Mucosa of descending colon (tissue), 3 donors: ENCODE measurements around the gene HCFC1. TPM values are rescaled to one million over a fixed set of nuclear protein-coding genes. Genes with fewer than 3 reads are reported as not detected.

ENCODE experiments used
- ATAC-seq: fragments of 200-7000 bp; cut with Tn5 transposase; one replicate; pipeline ENCODE4 v1.9.1; 2020; ENCODE audit warnings: mild to moderate bottlenecking, moderate library complexity
- DNase-seq, 3 donors: peaks; one replicate each; pipeline ENCODE4 v3.0.0-alpha.2; 2020
- H3K36me3 ChIP-seq: fragments of 200-600 bp; one replicate; pipeline ENCODE4 v1.8.0; 2021; ENCODE audit warnings: low read depth, mild to moderate bottlenecking
- H3K4me1 ChIP-seq: fragments of 200-600 bp; one replicate; pipeline ENCODE4 v1.8.0; 2021; ENCODE audit warnings: low read depth, mild to moderate bottlenecking
- H3K4me3 ChIP-seq: fragments of 200-600 bp; one replicate; pipeline ENCODE4 v1.8.0; 2021; ENCODE audit warnings: mild to moderate bottlenecking
- H3K9me3 ChIP-seq: fragments of 200-600 bp; one replicate; pipeline ENCODE4 v1.8.0; 2021; ENCODE audit warnings: mild to moderate bottlenecking
- CTCF ChIP-seq: fragments of 200-600 bp; IDR thresholded peaks from one replicate; pipeline ENCODE4 v1.8.0; 2022; ENCODE audit warnings: antibody characterized with exemption, mild to moderate bottlenecking
- intact Hi-C, 2 donors: fragments of 100-400 bp; cut with DNase I in 1 of 2; cut with micrococcal nuclease in 1 of 2; formaldehyde crosslinking; loops; one replicate each; pipeline versions ENCODE4 v1.11.0 to v1.11.1; 2022; cut with DNase I, micrococcal nuclease
- total RNA-seq, 3 donors: library from RNA; stranded (reverse); fragmentation: NEBNext Ultra II Directional in 2 of 3; extraction: Animal tissue kit (Norgen Biotek cat#: 25700) in 2 of 3; gene quantifications; one replicate each; pipeline versions ENCODE4 v1.2.1 to v1.2.4, GENCODE V29; 2021 to 2023
- donor health status: DM: no; HTN: no; CAD: no; lungs with moderate emphysema.
- donor health status: DM: no; HTN: no; CAD: no.
- donor health status: DM: no; HTN: yes; CAD: no.

HCFC1 gene
- total RNA-seq, 3 donors from 2014 or later, result 36.3 to 56.5 (median 48.2) TPM

DNA sequence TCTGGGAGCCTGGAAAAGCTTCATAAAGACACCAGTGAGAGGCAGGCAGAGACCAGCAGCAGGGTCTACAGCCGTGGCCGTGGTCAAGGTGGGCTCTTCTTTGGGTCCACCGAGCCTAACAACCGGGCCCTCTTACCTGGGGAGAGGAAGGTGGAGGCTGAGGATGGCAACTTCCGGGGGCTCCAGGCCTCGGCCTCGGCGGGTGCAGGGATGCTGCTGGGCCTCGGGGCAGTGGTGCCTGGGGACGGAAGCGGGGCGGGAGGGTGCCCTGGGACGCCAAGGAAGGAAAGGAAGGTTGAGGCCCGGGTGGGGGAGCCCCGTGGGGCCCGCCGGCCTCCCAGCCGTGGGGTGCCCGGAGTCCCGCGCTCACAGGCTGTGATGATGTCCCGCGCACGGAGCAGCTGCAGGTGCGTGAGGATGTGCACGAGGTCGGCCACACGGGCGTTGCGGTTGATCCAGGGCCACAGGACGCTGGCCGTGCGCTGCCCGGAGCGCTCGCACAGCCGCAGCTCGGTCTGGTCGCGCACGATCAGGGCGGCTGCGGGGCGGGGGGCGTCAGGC is 47.5 kb upstream of the HCFC1 start:
- intact Hi-C loops, result no loop called here
- DNase-seq (peak in 2 of 3 donors; percentile 22 to 54), ATAC-seq (peak; percentile 31)
- Histone ChIP-seq H3K4me1 (no peaks in the 10 kb centered on the region), H3K9me3 (no peaks in the 10 kb centered on the region), H3K36me3 (no peaks in the 10 kb centered on the region), H3K4me3 (peak overlapping the region; percentile 34)
- no peak for TF ChIP-seq CTCF

DNA sequence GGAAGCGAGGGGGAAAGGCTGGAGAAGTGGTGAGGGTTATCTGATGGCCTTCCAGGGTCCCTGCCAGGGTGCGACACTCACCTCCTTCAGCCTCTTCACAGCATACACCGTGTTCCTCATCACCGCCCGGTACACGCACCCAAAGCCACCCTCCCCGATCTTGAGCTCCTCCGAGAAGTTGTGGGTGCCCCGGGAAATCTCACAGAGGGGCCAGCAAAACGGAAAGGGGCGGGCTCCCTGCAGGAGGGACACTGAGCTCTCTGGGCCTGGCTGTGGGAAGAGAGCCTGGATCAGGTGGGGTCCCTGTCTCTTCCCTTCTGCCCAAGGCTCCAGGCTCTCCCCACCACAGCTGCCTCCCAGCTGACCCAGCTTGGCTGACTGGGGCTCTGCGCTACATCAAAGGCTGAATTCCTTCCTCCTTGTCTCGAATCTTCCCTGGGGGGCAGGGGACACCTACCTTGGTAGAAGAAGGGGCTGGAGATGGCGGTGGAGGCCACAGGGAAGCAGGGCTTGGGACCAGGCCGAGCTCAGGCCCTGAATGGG is 47.0 kb upstream of the HCFC1 start:
- ATAC-seq, result no peak
- DNase-seq, result no peak
- Histone ChIP-seq H3K36me3 (no peaks in the 10 kb centered on the region), H3K4me3 (peak overlapping the region; percentile 34), H3K9me3 (no peaks in the 10 kb centered on the region), H3K4me1 (no peaks in the 10 kb centered on the region)
- TF ChIP-seq CTCF, result no peak
- intact Hi-C loops, result no loop called here

GRCh38 chrX:154017766-154018517 is 46.3 kb upstream of the HCFC1 start:
- no peak overlapping the region for H3K4me3 ChIP-seq

DNA sequence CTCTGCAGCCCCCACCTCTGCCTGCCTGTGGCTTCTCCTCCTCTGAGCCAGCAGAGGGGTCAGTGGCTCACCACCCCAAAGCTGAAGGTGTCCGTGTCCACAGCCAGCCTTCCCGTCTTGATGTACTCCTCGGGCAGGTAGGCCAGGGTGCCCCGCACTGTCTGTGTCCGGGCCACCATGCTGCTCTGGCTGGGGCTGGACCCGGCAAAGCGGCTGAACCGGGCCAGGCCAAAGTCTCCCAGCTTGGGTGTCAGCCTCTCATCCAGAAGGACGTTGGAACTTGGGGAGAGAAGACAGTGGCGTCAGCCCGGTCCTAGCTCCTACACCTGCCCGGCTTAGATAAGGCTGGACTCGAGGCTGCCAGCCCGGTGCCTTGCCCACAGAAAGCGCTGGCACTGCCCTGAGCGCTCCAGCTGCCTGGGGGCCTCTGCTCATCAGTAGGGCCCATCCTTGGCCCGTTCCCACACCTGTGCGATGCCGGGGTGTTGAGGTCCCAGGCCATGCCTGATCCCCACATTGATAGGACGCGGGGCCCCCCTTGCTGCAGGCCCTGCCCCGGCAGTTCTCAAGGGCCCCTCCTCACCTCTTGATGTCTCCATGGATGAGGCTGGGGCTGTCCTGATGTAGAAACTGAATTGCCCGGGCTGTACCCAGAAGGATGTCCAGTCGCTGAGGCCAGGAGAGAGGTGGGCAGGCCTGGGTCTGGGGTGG is 44.9 kb upstream of the HCFC1 start:
- H3K9me3 ChIP-seq, result no peaks in the 10 kb centered on the region
- no peak overlapping the region for H3K4me3 ChIP-seq
- intact Hi-C loops, result no loop called here
- no peaks in the 10 kb centered on the region for H3K36me3 ChIP-seq
- H3K4me1 ChIP-seq, result no peaks in the 10 kb centered on the region
- no peak for ATAC-seq
- no peak for TF ChIP-seq CTCF
- no peak for DNase-seq

More at GRCh38 chrX:154017766-154018517, 46.3 kb upstream of the HCFC1 start:
- Histone ChIP-seq H3K36me3 (no peaks in the 10 kb centered on the region), H3K4me1 (no peaks in the 10 kb centered on the region), H3K9me3 (no peaks in the 10 kb centered on the region)
- intact Hi-C loops, result no loop called here
- ATAC-seq (no peak), DNase-seq (no peak)
- no peak for TF ChIP-seq CTCF

- DNase-seq (peak in 1 of 3 donors; percentile 23), ATAC-seq (no peak)
- H3K9me3 ChIP-seq, result no peaks in the 10 kb centered on the region
- H3K4me3 ChIP-seq, result no peak overlapping the region
- H3K36me3 ChIP-seq, result no peaks in the 10 kb centered on the region
- intact Hi-C loops, result no loop called here
- no peaks in the 10 kb centered on the region for H3K4me1 ChIP-seq
- no peak for TF ChIP-seq CTCF
Observed at GRCh38 chrX:154015581-154016264, 44.1 kb upstream of the HCFC1 start.
